HepG2 (cell line): ENCODE data around the gene TDG. TPM values are rescaled to one million over a fixed set of nuclear protein-coding genes. Genes with fewer than 3 reads are reported as not detected.
A peak's percentile ranks its signal among the peaks of the same experiment; 100 is the strongest.

ENCODE experiments used
- ARID5B ChIP-seq: IDR thresholded peaks from 2 replicates; pipeline ENCODE4 v1.4.0; 2020; ENCODE audit warnings: mild to moderate bottlenecking, missing genetic modification reagents
- CTCF ChIP-seq: sonication (generic); formaldehyde crosslinking; IDR thresholded peaks from 2 replicates; pipeline ENCODE4 v1.5.0; 2020; ENCODE audit warnings: mild to moderate bottlenecking, missing genetic modification reagents, moderate library complexity
- DRAP1 ChIP-seq: IDR thresholded peaks from 2 replicates; pipeline ENCODE4 v1.6.1; 2016; ENCODE audit warnings: missing genetic modification reagents, missing compliant biosample characterization
- FOXP4 ChIP-seq: sonication (generic); formaldehyde crosslinking; IDR thresholded peaks from 2 replicates; pipeline ENCODE4 v1.4.0; 2020; ENCODE audit warnings: missing genetic modification reagents
- GRHL1 ChIP-seq: sonication (generic); formaldehyde crosslinking; conservative IDR thresholded peaks from 2 replicates; pipeline ENCODE4 v1.8.0; 2022; ENCODE audit warnings: missing genetic modification reagents
- NR1H2 ChIP-seq: sonication (generic); formaldehyde crosslinking; IDR thresholded peaks from 2 replicates; pipeline ENCODE4 v1.8.1; 2022; ENCODE audit warnings: low read depth, missing genetic modification reagents, borderline replicate concordance
- PCBP1 ChIP-seq: fragments of 200-400 bp; formaldehyde crosslinking; IDR thresholded peaks from 2 replicates; pipeline ENCODE4 v1.6.1; 2017; ENCODE audit warnings: mild to moderate bottlenecking, low read depth, low read length, borderline replicate concordance
- PRDM15 ChIP-seq: sonication (generic); formaldehyde crosslinking; IDR thresholded peaks from 2 replicates; pipeline ENCODE4 v1.4.0; 2020; ENCODE audit warnings: missing genetic modification reagents
- RCOR2 ChIP-seq: IDR thresholded peaks from 2 replicates; pipeline ENCODE4 v1.6.1; 2016; ENCODE audit warnings: missing biosample characterization, missing genetic modification reagents
- REXO4 ChIP-seq: sonication (generic); formaldehyde crosslinking; IDR thresholded peaks from 2 replicates; pipeline ENCODE4 v1.8.0; 2022; ENCODE audit warnings: missing genetic modification reagents, mild to moderate bottlenecking, borderline replicate concordance
- ZFP36L2 ChIP-seq: sonication (generic); formaldehyde crosslinking; IDR thresholded peaks from 2 replicates; pipeline ENCODE4 v1.4.0; 2020; ENCODE audit warnings: missing genetic modification reagents
- ZNF230 ChIP-seq: sonication (generic); formaldehyde crosslinking; IDR thresholded peaks from 2 replicates; pipeline ENCODE4 v1.4.0; 2020; ENCODE audit warnings: mild to moderate bottlenecking, missing genetic modification reagents
- ZNF3 ChIP-seq: IDR thresholded peaks from 2 replicates; pipeline ENCODE4 v1.7.0; 2017; ENCODE audit warnings: inconsistent platforms
- ZNF468 ChIP-seq: sonication (generic); formaldehyde crosslinking; IDR thresholded peaks from 2 replicates; pipeline ENCODE4 v1.8.0; 2022; ENCODE audit warnings: mild to moderate bottlenecking, moderate library complexity, missing genetic modification reagents
- ZSCAN12 ChIP-seq: sonication (generic); formaldehyde crosslinking; IDR thresholded peaks from 2 replicates; pipeline ENCODE4 v1.9.0; 2021; ENCODE audit warnings: mild to moderate bottlenecking, missing genetic modification reagents
- polyA plus RNA-seq, 8 experiments: library from polyadenylated mRNA; depleted of rRNA in 3 of 8; stranded (reverse) in 7 of 8; unstranded in 1 of 8; fragments of >200 nt; fragmentation: Illumina TruSeq in 4 of 8; extraction: Trizol in 4 of 8; gene quantifications; 2 replicates each; pipeline versions ENCODE4 v1.2.1 to v1.2.3, GENCODE V29; 2011 to 2016; ENCODE audit warnings: low read depth in 4 of 8, missing spikeins in 1 of 8, mixed read lengths in 1 of 8; ENCODE audit not compliant: insufficient read depth in 1 of 8
- total RNA-seq, 5 experiments: library from RNA; depleted of rRNA; stranded (reverse); fragments of >200 nt; fragmentation: Illumina TruSeq; extraction: Trizol; gene quantifications; 2 replicates each; pipeline ENCODE4 v1.2.3, GENCODE V29; 2016; ENCODE audit warnings: low read depth in 1 of 5

Gene TDG
- total and polyA plus RNA-seq, 2 of the 13 experiments (the other 11 are each of a cell fraction or from before 2014, with no cell fraction given), result 14.2 to 19.5 TPM

- 0 out of 2 replicates have a peak, but pooled peaks have one; percentile 38 for TF ChIP-seq PRDM15
- TF ChIP-seq RCOR2 (CRISPR knock-in tag), result 0 out of 2 replicates have a peak, but pooled peaks have one; percentile 5
- TF ChIP-seq ZNF468 (CRISPR knock-in tag), result no peak
- TF ChIP-seq ZSCAN12 (CRISPR knock-in tag), result no peak
- no peak for TF ChIP-seq REXO4 (CRISPR knock-in tag)
- peak; percentile 57 for TF ChIP-seq ARID5B
- TF ChIP-seq ZFP36L2 (CRISPR knock-in tag), result no peak
- peak; percentile 58 for TF ChIP-seq ZNF230 (CRISPR knock-in tag)
- no peak; the same call in 1 of the 2 replicates for TF ChIP-seq FOXP4 (CRISPR knock-in tag)
- no peak for TF ChIP-seq GRHL1 (CRISPR knock-in tag)
- TF ChIP-seq ZNF3 (CRISPR knock-in tag), result no peak
- TF ChIP-seq PCBP1, result no peak
- no peak for TF ChIP-seq CTCF (CRISPR knock-in tag)
- peak; percentile 75 for TF ChIP-seq DRAP1 (CRISPR knock-in tag)
- no peak for TF ChIP-seq NR1H2 (CRISPR knock-in tag)
These were observed 36.5 kb upstream of the TDG start (continued) for GRCh38 chr12:103929046-103929783.
